IMR-90 (cell line): ENCODE results near the gene SLC2A11.

Experiments
- CEBPB ChIP-seq: IDR thresholded peaks from 2 replicates; pipeline ENCODE4 v1.6.1; 2012; ENCODE audit warnings: low read depth, low read length, improper control_type of control experiment
- CHD1 ChIP-seq: IDR thresholded peaks from 2 replicates; pipeline ENCODE4 v1.6.1; 2012; ENCODE audit warnings: low read depth, low read length, improper control_type of control experiment
- CTCF ChIP-seq: conservative IDR thresholded peaks from 2 replicates; pipeline ENCODE4 v1.5.1; 2012; ENCODE audit warnings: mild to moderate bottlenecking, low read depth, low read length, improper control_type of control experiment
- FOS ChIP-seq: fragments of 150-350 bp; IDR thresholded peaks from 2 replicates; pipeline ENCODE4 v1.6.1; 2016; ENCODE audit warnings: low read depth, low read length
- MAZ ChIP-seq: IDR thresholded peaks from 2 replicates; pipeline ENCODE4 v1.6.1; 2012; ENCODE audit warnings: low read depth, mild to moderate bottlenecking, low read length, improper control_type of control experiment, moderate library complexity, borderline replicate concordance
- MXI1 ChIP-seq: IDR thresholded peaks from 2 replicates; pipeline ENCODE4 v1.6.1; 2012; ENCODE audit warnings: low read depth, mild to moderate bottlenecking, low read length, moderate library complexity, borderline replicate concordance
- NFE2L2 ChIP-seq: fragments of 150-350 bp; IDR thresholded peaks from 2 replicates; pipeline ENCODE4 v1.6.1; 2016; ENCODE audit warnings: low read depth, mild to moderate bottlenecking, low read length
- POLR2A ChIP-seq: IDR thresholded peaks from 2 replicates; pipeline ENCODE4 v1.6.1; 2012; ENCODE audit warnings: mild to moderate bottlenecking, low read depth, low read length
- RAD21 ChIP-seq: IDR thresholded peaks from 2 replicates; pipeline ENCODE4 v1.6.1; 2012; ENCODE audit warnings: low read length, improper control_type of control experiment
- RCOR1 ChIP-seq: IDR thresholded peaks from 2 replicates; pipeline ENCODE4 v1.6.1; 2012; ENCODE audit warnings: mild to moderate bottlenecking, low read length, improper control_type of control experiment; ENCODE audit not compliant: insufficient replicate concordance
- RFX5 ChIP-seq: IDR thresholded peaks from 2 replicates; pipeline ENCODE4 v1.8.0; 2012; ENCODE audit warnings: low read depth, mild to moderate bottlenecking, low read length, moderate library complexity
- USF2 ChIP-seq: fragments of 150-350 bp; IDR thresholded peaks from 2 replicates; pipeline ENCODE4 v1.6.1; 2017; ENCODE audit warnings: mild to moderate bottlenecking, antibody characterized with exemption, low read length, low read depth

- TF ChIP-seq POLR2A: no peak
- no peak for TF ChIP-seq USF2
- TF ChIP-seq CTCF: no peak
- TF ChIP-seq NFE2L2: no peak
- no peak for TF ChIP-seq CEBPB
- no peak for TF ChIP-seq RFX5
- TF ChIP-seq MAZ: no peak
- TF ChIP-seq MXI1: no peak
- TF ChIP-seq RAD21: no peak
- TF ChIP-seq FOS: no peak
- TF ChIP-seq RCOR1: no peak
- no peak for TF ChIP-seq CHD1
Observed at GRCh38 chr22:23915290-23915689, 57.6 kb downstream of the SLC2A11 start.
